Activated B cell treated with CpG ODN at 0.5 μM for 24 hours (primary cell): Measurements from ENCODE around the gene LAMA3. TPM values are rescaled to one million over a fixed set of nuclear protein-coding genes. Genes with fewer than 3 reads are reported as not detected.
A peak's percentile ranks its signal among the peaks of the same experiment; 100 is the strongest.

ENCODE experiments used
- ATAC-seq: fragments of 200-7000 bp; cut with Tn5 transposase; one replicate; pipeline ENCODE4 v1.10.0; 2021; ENCODE audit warnings: low read depth, mild to moderate bottlenecking, moderate library complexity
- CTCF ChIA-PET: fragments of 350-600 bp; sonication (Branson Sonifier 250); formaldehyde crosslinking; loops from one replicate; lab custom pipeline; 2021; ENCODE audit warnings: antibody characterized with exemption; lab: Charles Lee
- POLR2A ChIA-PET: fragments of 350-600 bp; sonication (Branson Sonifier 250); formaldehyde crosslinking; loops from one replicate; lab custom pipeline; 2021; ENCODE audit warnings: antibody characterized with exemption; lab: Charles Lee
- DNase-seq: peaks from one replicate; pipeline ENCODE4 v3.0.0; 2022
- H3K27ac Mint-ChIP-seq: one replicate; pipeline ENCODE4 v1.8.0; 2020; ENCODE audit warnings: mixed read lengths
- H3K27me3 Mint-ChIP-seq: one replicate; pipeline ENCODE4 v1.8.0; 2021; ENCODE audit warnings: mixed read lengths
- H3K36me3 Mint-ChIP-seq: one replicate; pipeline ENCODE4 v1.8.0; 2021; ENCODE audit warnings: low read depth, mixed read lengths
- H3K4me1 Mint-ChIP-seq: one replicate; pipeline ENCODE4 v1.8.0; 2021; ENCODE audit warnings: mixed read lengths
- H3K4me3 Mint-ChIP-seq: one replicate; pipeline ENCODE4 v1.8.0; 2020; ENCODE audit warnings: mild to moderate bottlenecking, mixed read lengths
- H3K9me3 Mint-ChIP-seq: one replicate; pipeline ENCODE4 v1.8.0; 2020; ENCODE audit warnings: mixed read lengths
- CTCF ChIP-seq: fragments of 200-600 bp; IDR thresholded peaks from one replicate; pipeline ENCODE4 v1.8.0; 2022; ENCODE audit warnings: antibody characterized with exemption, mild to moderate bottlenecking
- intact Hi-C: fragments of 100-400 bp; cut with micrococcal nuclease; formaldehyde crosslinking; loops from one replicate; pipeline ENCODE4 v1.15.1; 2024
- total RNA-seq: library from RNA; stranded (reverse); gene quantifications from 2 replicates; pipeline ENCODE4 v1.2.3, GENCODE V29; 2022

Gene LAMA3
- total RNA-seq, 1 donor from 2014 or later: not detected

GRCh38 chr18:23970161-23971096 is 281.2 kb downstream of the LAMA3 start:
- peaks cover 74% of the 10 kb centered on the region for H3K4me1 Mint-ChIP-seq
- H3K4me3 Mint-ChIP-seq: peak overlapping the region; percentile 71
- ChIA-PET POLR2A (interaction anchor here (0.6 kb wide), 1 partner anchor 171 kb away, joined by 3 read pairs; no protein-coding TSS in a partner anchor), CTCF (interaction anchor here (1.9 kb wide), 1 partner anchor 52 kb away, joined by 5 read pairs; no protein-coding TSS in a partner anchor)
- no peak for TF ChIP-seq CTCF
- H3K27me3 Mint-ChIP-seq: no peaks in the 10 kb centered on the region
- DNase-seq: peak; percentile 35
- peak overlapping the region; percentile 95 for H3K27ac Mint-ChIP-seq
- no peaks in the 10 kb centered on the region for H3K36me3 Mint-ChIP-seq
- H3K9me3 Mint-ChIP-seq: peaks cover 3% of the 10 kb centered on the region
- intact Hi-C loops: loop anchor here (1.0 kb wide), 1 partner anchor 11 kb away; no protein-coding TSS in a partner anchor
- peak; percentile 67 for ATAC-seq

GRCh38 chr18:23971097-23971440 is 281.8 kb downstream of the LAMA3 start:
- CTCF ChIA-PET: interaction anchor here (1.9 kb wide), 1 partner anchor 53 kb away, joined by 5 read pairs; no protein-coding TSS in a partner anchor
- intact Hi-C loops: no loop called here
- no peak for TF ChIP-seq CTCF
- H3K36me3 Mint-ChIP-seq: no peaks in the 10 kb centered on the region
- ATAC-seq: no peak
- POLR2A ChIA-PET: interaction anchor here (0.6 kb wide), 1 partner anchor 170 kb away, joined by 3 read pairs; no protein-coding TSS in a partner anchor
- H3K27ac Mint-ChIP-seq: peak overlapping the region; percentile 95
- peaks cover 3% of the 10 kb centered on the region for H3K9me3 Mint-ChIP-seq
- peaks cover 68% of the 10 kb centered on the region for H3K4me1 Mint-ChIP-seq
- no peaks in the 10 kb centered on the region for H3K27me3 Mint-ChIP-seq
- peak overlapping the region; percentile 71 for H3K4me3 Mint-ChIP-seq
- no peak for DNase-seq

- POLR2A ChIA-PET: interaction anchor here (0.7 kb wide), 1 partner anchor 9 kb away, joined by 3 read pairs; no protein-coding TSS in a partner anchor
- Mint-ChIP-seq H3K27me3 (no peaks in the 10 kb centered on the region), H3K4me3 (no peak overlapping the region), H3K9me3 (peaks cover 3% of the 10 kb centered on the region), H3K36me3 (no peaks in the 10 kb centered on the region), H3K4me1 (peaks cover 65% of the 10 kb centered on the region), H3K27ac (no peak overlapping the region)
- no peak for DNase-seq
- CTCF ChIA-PET: interaction anchor here (0.6 to 1.9 kb wide), 2 partner anchors 9 to 53 kb away, joined by 3 to 5 read pairs; no protein-coding TSS in a partner anchor
- no peak for TF ChIP-seq CTCF
- no peak for ATAC-seq
- intact Hi-C loops: no loop called here
Observed at GRCh38 chr18:23971666-23972230, 282.5 kb downstream of the LAMA3 start.

- ChIA-PET POLR2A (no interaction called here), CTCF (no interaction called here)
- no peaks in the 10 kb centered on the region for H3K27me3 Mint-ChIP-seq
- no peak for TF ChIP-seq CTCF
- intact Hi-C loops: no loop called here
- H3K4me1 Mint-ChIP-seq: peaks cover 61% of the 10 kb centered on the region
- H3K36me3 Mint-ChIP-seq: no peaks in the 10 kb centered on the region
- ATAC-seq (peak; percentile 20), DNase-seq (no peak)
- H3K4me3 Mint-ChIP-seq: no peak overlapping the region
- peaks cover 3% of the 10 kb centered on the region for H3K9me3 Mint-ChIP-seq
- H3K27ac Mint-ChIP-seq: peak overlapping the region; percentile 13
Observed at GRCh38 chr18:23972453-23972852, 283.2 kb downstream of the LAMA3 start.

GRCh38 chr18:23977103-23977502 is 287.9 kb downstream of the LAMA3 start:
- H3K4me1 Mint-ChIP-seq: peaks cover 42% of the 10 kb centered on the region
- intact Hi-C loops: no loop called here
- H3K36me3 Mint-ChIP-seq: no peaks in the 10 kb centered on the region
- H3K27ac Mint-ChIP-seq: no peak overlapping the region
- no peak for DNase-seq
- H3K9me3 Mint-ChIP-seq: no peaks in the 10 kb centered on the region
- no peak for TF ChIP-seq CTCF
- no peaks in the 10 kb centered on the region for H3K27me3 Mint-ChIP-seq
- no peak overlapping the region for H3K4me3 Mint-ChIP-seq
- POLR2A ChIA-PET: no interaction called here
- CTCF ChIA-PET: no interaction called here
- no peak for ATAC-seq
